Osteocyte (in vitro differentiated cells): ENCODE results near the gene DDX10. TPM values are rescaled to one million over a fixed set of nuclear protein-coding genes. Genes with fewer than 3 reads are reported as not detected.

ENCODE experiments used
- DNase-seq: peaks from one replicate; pipeline ENCODE4 v3.0.0; 2021; ENCODE audit warnings: mixed read lengths; ENCODE audit not compliant: unreplicated experiment; ENCODE audit errors: extremely low spot score
- H3K27ac Mint-ChIP-seq: one replicate; pipeline ENCODE4 v1.8.0; 2021; ENCODE audit warnings: mild to moderate bottlenecking, mixed read lengths; ENCODE audit not compliant: unreplicated experiment
- H3K27me3 Mint-ChIP-seq: one replicate; pipeline ENCODE4 v1.8.0; 2021; ENCODE audit warnings: mixed read lengths; ENCODE audit not compliant: unreplicated experiment
- H3K36me3 Mint-ChIP-seq: one replicate; pipeline ENCODE4 v1.8.0; 2021; ENCODE audit warnings: mixed read lengths; ENCODE audit not compliant: unreplicated experiment
- H3K4me1 Mint-ChIP-seq: one replicate; pipeline ENCODE4 v1.8.0; 2021; ENCODE audit warnings: mixed read lengths; ENCODE audit not compliant: unreplicated experiment
- H3K4me3 Mint-ChIP-seq: one replicate; pipeline ENCODE4 v1.8.0; 2021; ENCODE audit warnings: mild to moderate bottlenecking, moderate library complexity, mixed read lengths; ENCODE audit not compliant: unreplicated experiment
- H3K9me3 Mint-ChIP-seq: one replicate; pipeline ENCODE4 v1.8.0; 2021; ENCODE audit warnings: mixed read lengths; ENCODE audit not compliant: unreplicated experiment
- CTCF ChIP-seq: fragments of 200-600 bp; sonication (generic); IDR thresholded peaks from 2 replicates; pipeline ENCODE4 v1.5.0; 2021; ENCODE audit warnings: antibody characterized with exemption, mild to moderate bottlenecking, moderate library complexity
- total RNA-seq: library from RNA; stranded (reverse); gene quantifications from 2 replicates; pipeline ENCODE4 v1.2.1, GENCODE V29; 2021

The DDX10 gene
- total RNA-seq, 1 donor from 2014 or later = 34.6 TPM

GRCh38 chr11:108938604-108939003, 273.7 kb downstream of the DDX10 start:
- no peaks in the 10 kb centered on the region for H3K4me1 Mint-ChIP-seq
- peaks cover 21% of the 10 kb centered on the region for H3K36me3 Mint-ChIP-seq
- H3K27me3 Mint-ChIP-seq = no peaks in the 10 kb centered on the region
- no peaks in the 10 kb centered on the region for H3K9me3 Mint-ChIP-seq
- no peak overlapping the region for H3K4me3 Mint-ChIP-seq
- no peak for DNase-seq
- TF ChIP-seq CTCF = no peak
- no peak overlapping the region for H3K27ac Mint-ChIP-seq

GRCh38 chr11:108939135-108939534, 274.3 kb downstream of the DDX10 start:
- Mint-ChIP-seq H3K27me3 (no peaks in the 10 kb centered on the region), H3K9me3 (no peaks in the 10 kb centered on the region), H3K4me3 (no peak overlapping the region), H3K36me3 (peaks cover 25% of the 10 kb centered on the region), H3K27ac (no peak overlapping the region), H3K4me1 (no peaks in the 10 kb centered on the region)
- TF ChIP-seq CTCF = no peak
- DNase-seq = no peak

GRCh38 chr11:108943853-108944252, 279.0 kb downstream of the DDX10 start:
- no peak for DNase-seq
- Mint-ChIP-seq H3K36me3 (peaks cover 36% of the 10 kb centered on the region), H3K4me1 (no peaks in the 10 kb centered on the region), H3K27me3 (no peaks in the 10 kb centered on the region), H3K9me3 (peaks cover 14% of the 10 kb centered on the region), H3K4me3 (no peak overlapping the region), H3K27ac (no peak overlapping the region)
- no peak for TF ChIP-seq CTCF

- Mint-ChIP-seq H3K4me1 (no peaks in the 10 kb centered on the region), H3K36me3 (peaks cover 38% of the 10 kb centered on the region), H3K27me3 (no peaks in the 10 kb centered on the region), H3K27ac (no peak overlapping the region), H3K9me3 (peaks cover 14% of the 10 kb centered on the region), H3K4me3 (no peak overlapping the region)
- TF ChIP-seq CTCF = no peak
- no peak for DNase-seq
Measured at GRCh38 chr11:108944471-108945178, 279.8 kb downstream of the DDX10 start.

- Mint-ChIP-seq H3K27me3 (no peaks in the 10 kb centered on the region), H3K27ac (no peak overlapping the region), H3K4me1 (no peaks in the 10 kb centered on the region), H3K4me3 (no peak overlapping the region), H3K36me3 (peaks cover 41% of the 10 kb centered on the region), H3K9me3 (peaks cover 14% of the 10 kb centered on the region)
- TF ChIP-seq CTCF = no peak
- no peak for DNase-seq
Measured at GRCh38 chr11:108945341-108945740, 280.5 kb downstream of the DDX10 start.
